H1 (cell line): ENCODE measurements around the gene BBC3. TPM values are rescaled to one million over a fixed set of nuclear protein-coding genes. Genes with fewer than 3 reads are reported as not detected.

ENCODE experiments used
- GABPA ChIP-seq: IDR thresholded peaks from 2 replicates; pipeline ENCODE4 v1.6.1; 2011; ENCODE audit warnings: mild to moderate bottlenecking, low read length, moderate library complexity, borderline replicate concordance; ENCODE audit not compliant: insufficient read depth
- JUND ChIP-seq: IDR thresholded peaks from 2 replicates; pipeline ENCODE4 v1.6.1; 2011; ENCODE audit warnings: mild to moderate bottlenecking, improper control_type of control experiment, low read length
- MAFK ChIP-seq: IDR thresholded peaks from 2 replicates; pipeline ENCODE4 v1.6.1; 2012; ENCODE audit warnings: low read depth, mild to moderate bottlenecking, improper control_type of control experiment, low read length
- NRF1 ChIP-seq: IDR thresholded peaks from 2 replicates; pipeline ENCODE4 v1.6.1; 2011; ENCODE audit warnings: mild to moderate bottlenecking, low read depth, low read length, improper control_type of control experiment
- PHF8 ChIP-seq: fragments of 200-600 bp; sonication (generic); conservative IDR thresholded peaks from 2 replicates; pipeline ENCODE4 v1.7.1; 2012; ENCODE audit warnings: low read depth, mild to moderate bottlenecking, inconsistent platforms, low read length, moderate library complexity
- SIN3A ChIP-seq, 2 experiments: IDR thresholded peaks in 1 of 2; conservative IDR thresholded peaks in 1 of 2; 2 replicates each; pipeline ENCODE4 v1.6.1; 2011 to 2012; ENCODE audit warnings: low read length in 2 of 2, improper control_type of control experiment in 1 of 2, low read depth in 1 of 2, mild to moderate bottlenecking in 1 of 2
- SP2 ChIP-seq: IDR thresholded peaks from 2 replicates; pipeline ENCODE4 v1.6.1; 2012; ENCODE audit warnings: mild to moderate bottlenecking, low read length, inconsistent platforms
- polyA plus RNA-seq, 7 experiments: library from polyadenylated mRNA; depleted of rRNA in 3 of 7; stranded (reverse) in 5 of 7; unstranded in 2 of 7; fragments of >200 nt in 5 of 7; fragments of 200-250 nt in 2 of 7; gene quantifications; 1 replicate in 5 of 7; 2 replicates in 1 of 7; 4 replicates in 1 of 7; pipeline versions ENCODE4 v1.2.1 to v1.2.3, GENCODE V29; 2011 to 2013; ENCODE audit warnings: missing spikeins in 2 of 7, mixed read lengths in 2 of 7
- total RNA-seq: library from RNA; stranded (reverse); fragmentation: NEBNext Ultra II Directional; extraction: Animal tissue kit (Norgen Biotek cat#: 25700); gene quantifications from 2 replicates; pipeline ENCODE4 v1.2.1, GENCODE V29; 2021

The BBC3 gene
- total and polyA plus RNA-seq, 2 of the 8 experiments (the other 6 are each of a cell fraction or from before 2014, with no cell fraction given): 13.2 to 21.6 TPM

GRCh38 chr19:47270408-47270807, 39.4 kb upstream of the BBC3 start (continued):
- TF ChIP-seq NRF1: no peak
- no peak for TF ChIP-seq JUND
- no peak for TF ChIP-seq MAFK
- no peak for TF ChIP-seq SP2
- TF ChIP-seq GABPA: no peak
- no peak for TF ChIP-seq PHF8
- TF ChIP-seq SIN3A (conservative IDR thresholded peaks at IDR 0.05 in 1 of 2, IDR thresholded peaks at IDR 0.05 in 1 of 2; ENCODE audit: low read depth in 1 of 2, low read length in 2 of 2): no peak
